ENCODE data around the gene CDK14. TPM values are rescaled to one million over a fixed set of nuclear protein-coding genes. Genes with fewer than 3 reads are reported as not detected.

The CDK14 gene
- total RNA-seq, 1 experiment from 2014 or later: 57.9 TPM

DNA sequence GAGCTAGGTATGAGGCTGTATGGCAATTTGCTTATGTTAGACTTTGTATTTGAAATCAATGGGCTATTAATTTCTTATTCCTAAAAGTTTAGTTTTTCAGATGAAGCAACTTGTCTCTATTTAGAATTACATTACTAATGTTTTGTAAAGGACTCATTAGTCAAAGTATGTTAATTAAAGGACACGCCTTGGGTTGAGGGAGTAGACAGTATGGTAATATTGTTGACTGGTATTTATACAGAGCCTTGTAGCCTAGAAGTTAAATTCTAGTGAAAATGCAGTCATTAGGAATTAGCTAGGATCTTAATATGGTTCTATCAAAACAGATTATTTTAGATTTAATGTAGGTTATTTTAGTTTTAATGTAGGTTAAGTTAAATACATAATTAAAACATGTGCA is 6.2 kb downstream of the CDK14 start (continued):
- TF ChIP-seq ERG (CRISPR knock-in tag; IDR thresholded peaks at IDR 0.05) (no peak), NFE2L1 (CRISPR knock-in tag; IDR thresholded peaks at IDR 0.05) (no peak), ZNF423 (CRISPR knock-in tag; IDR thresholded peaks at IDR 0.05) (no peak), E2F5 (CRISPR knock-in tag; IDR thresholded peaks at IDR 0.05) (no peak), FOXP1 (CRISPR knock-in tag; IDR thresholded peaks at IDR 0.05; ENCODE audit: borderline replicate concordance) (no peak), OVOL2 (CRISPR knock-in tag; IDR thresholded peaks at IDR 0.05; ENCODE audit: borderline replicate concordance) (no peak), NFYB (CRISPR knock-in tag; conservative IDR thresholded peaks at IDR 0.05; ENCODE audit: low read depth) (no peak), CBFB (CRISPR knock-in tag; IDR thresholded peaks at IDR 0.05; ENCODE audit: low read depth) (no peak), ZNF138 (CRISPR knock-in tag; conservative IDR thresholded peaks at IDR 0.05) (no peak)

DNA sequence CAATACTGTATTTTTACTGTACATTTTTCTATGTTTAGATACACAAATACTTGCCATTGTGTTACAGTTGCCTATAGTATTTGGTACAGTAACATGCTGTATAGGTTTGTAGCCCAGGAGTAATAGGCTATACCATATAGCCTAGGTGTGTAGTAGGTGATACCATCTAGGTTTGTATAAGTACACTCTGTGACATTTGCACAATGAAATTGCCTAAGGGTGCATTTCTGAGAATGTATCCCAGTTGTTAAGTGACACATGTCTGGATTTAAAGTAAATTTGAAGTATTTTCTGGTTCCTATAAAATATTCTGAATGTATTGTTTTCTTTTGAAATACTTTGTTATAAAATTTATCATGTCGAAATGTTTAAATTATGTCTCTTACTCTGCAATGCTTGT is 7.2 kb downstream of the CDK14 start:
- CTCF ChIA-PET: no interaction called here
- TF ChIP-seq ZNF281 (CRISPR knock-in tag; IDR thresholded peaks at IDR 0.05): no peak
- TF ChIP-seq USF2 (CRISPR knock-in tag; IDR thresholded peaks at IDR 0.05): no peak
- TF ChIP-seq JUN (CRISPR knock-in tag; IDR thresholded peaks at IDR 0.05): no peak
- TF ChIP-seq ZBTB21 (CRISPR knock-in tag; IDR thresholded peaks at IDR 0.05; ENCODE audit: borderline replicate concordance): no peak
- TF ChIP-seq FOXJ3 (CRISPR knock-in tag; IDR thresholded peaks at IDR 0.05; ENCODE audit: borderline replicate concordance): no peak
- TF ChIP-seq RELA (CRISPR knock-in tag; IDR thresholded peaks at IDR 0.05; ENCODE audit: borderline replicate concordance): no peak
- TF ChIP-seq ATF1 (CRISPR knock-in tag; IDR thresholded peaks at IDR 0.05): no peak
- TF ChIP-seq GTF2I (CRISPR knock-in tag; conservative IDR thresholded peaks at IDR 0.05): no peak
- TF ChIP-seq ARID4B (CRISPR knock-in tag; IDR thresholded peaks at IDR 0.05; ENCODE audit: borderline replicate concordance): no peak
- TF ChIP-seq FOXP4 (CRISPR knock-in tag; IDR thresholded peaks at IDR 0.05): no peak
- no peak for TF ChIP-seq ZMAT4 (CRISPR knock-in tag; IDR thresholded peaks at IDR 0.05)
- TF ChIP-seq, protein P1, sequence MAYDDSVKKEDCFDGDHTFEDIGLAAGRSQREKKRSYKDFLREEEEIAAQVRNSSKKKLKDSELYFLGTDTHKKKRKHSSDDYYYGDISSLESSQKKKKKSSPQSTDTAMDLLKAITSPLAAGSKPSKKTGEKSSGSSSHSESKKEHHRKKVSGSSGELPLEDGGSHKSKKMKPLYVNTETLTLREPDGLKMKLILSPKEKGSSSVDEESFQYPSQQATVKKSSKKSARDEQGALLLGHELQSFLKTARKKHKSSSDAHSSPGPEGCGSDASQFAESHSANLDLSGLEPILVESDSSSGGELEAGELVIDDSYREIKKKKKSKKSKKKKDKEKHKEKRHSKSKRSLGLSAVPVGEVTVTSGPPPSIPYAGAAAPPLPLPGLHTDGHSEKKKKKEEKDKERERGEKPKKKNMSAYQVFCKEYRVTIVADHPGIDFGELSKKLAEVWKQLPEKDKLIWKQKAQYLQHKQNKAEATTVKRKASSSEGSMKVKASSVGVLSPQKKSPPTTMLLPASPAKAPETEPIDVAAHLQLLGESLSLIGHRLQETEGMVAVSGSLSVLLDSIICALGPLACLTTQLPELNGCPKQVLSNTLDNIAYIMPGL (CRISPR knock-in tag; IDR thresholded peaks at IDR 0.05): no peak
- no peak for TF ChIP-seq SOX15 (CRISPR knock-in tag; IDR thresholded peaks at IDR 0.05)
- TF ChIP-seq ZNF396 (CRISPR knock-in tag; IDR thresholded peaks at IDR 0.05; ENCODE audit: borderline replicate concordance): no peak

More for the DNA sequence above, 7.2 kb downstream of the CDK14 start:
- Mint-ChIP-seq H3K27me3 (ENCODE audit: low read depth) (no peaks in the 10 kb centered on the region), H3K27ac (no peak overlapping the region), H3K4me1 (peaks cover 73% of the 10 kb centered on the region), H3K36me3 (no peaks in the 10 kb centered on the region), H3K4me3 (no peak overlapping the region), H3K9me3 (no peaks in the 10 kb centered on the region)
- DNase-seq (ENCODE audit: low spot score) (no peak), ATAC-seq (no peak)
- POLR2A ChIA-PET: interaction anchor here (0.6 kb wide), 1 partner anchor 21 kb away, joined by 3 read pairs; no protein-coding TSS in a partner anchor
